Skeletal muscle tissue (tissue), 4 donors: ENCODE data around the gene ZNF285. TPM values are rescaled to one million over a fixed set of nuclear protein-coding genes. Genes with fewer than 3 reads are reported as not detected.
"Not testable (repeated sequence)": the region's sequence is repeated elsewhere in the genome, so short reads cannot be mapped to it uniquely, and the experiment has no call there.

ENCODE experiments used
- H3K27ac ChIP-seq: one replicate; pipeline ENCODE4 v1.7.0; 2013; ENCODE audit warnings: mild to moderate bottlenecking, low read depth, low read length, inconsistent platforms
- H3K27me3 ChIP-seq, 3 donors: one replicate each; pipeline ENCODE4 v1.7.0; 2013; ENCODE audit warnings: low read length in 3 of 3; ENCODE audit not compliant: control insufficient read depth in 3 of 3, insufficient read depth in 3 of 3
- H3K36me3 ChIP-seq, 3 donors: one replicate each; pipeline ENCODE4 v1.7.0; 2013; ENCODE audit warnings: low read length in 3 of 3; ENCODE audit not compliant: control insufficient read depth in 3 of 3, insufficient read depth in 3 of 3
- H3K4me1 ChIP-seq, 3 donors: one replicate each; pipeline ENCODE4 v1.7.0; 2013; ENCODE audit warnings: low read length in 3 of 3, mild to moderate bottlenecking in 3 of 3; ENCODE audit not compliant: control insufficient read depth in 3 of 3, insufficient read depth in 3 of 3
- H3K4me3 ChIP-seq, 3 donors: one replicate each; pipeline ENCODE4 v1.7.0; 2013; ENCODE audit warnings: low read length in 3 of 3
- H3K9ac ChIP-seq, 3 donors: one replicate each; pipeline ENCODE4 v1.7.0; 2013; ENCODE audit warnings: low read length in 3 of 3, mild to moderate bottlenecking in 3 of 3, moderate library complexity in 2 of 3, low read depth in 1 of 3
- H3K9me3 ChIP-seq, 3 donors: one replicate each; pipeline ENCODE4 v1.7.0; 2013; ENCODE audit warnings: low read length in 3 of 3; ENCODE audit not compliant: control insufficient read depth in 3 of 3
- total RNA-seq: library from RNA; depleted of rRNA; stranded (reverse); fragments of >200 nt; gene quantifications from one replicate; pipeline ENCODE4 v1.2.3, GENCODE V29; 2014
- donor health status: Osteomylitis.

Gene ZNF285
- total RNA-seq, 1 donor from 2014 or later = 7.3 TPM

GRCh38 chr19:44367024-44367423 is 34.4 kb downstream of the ZNF285 start:
- Histone ChIP-seq H3K27me3 (no peaks in the 10 kb centered on the region), H3K36me3 (no peaks in the 10 kb centered on the region), H3K9me3 (peaks cover 0 to 2% (median 0%) of the 10 kb centered on the region in 3 donors), H3K9ac (no peak overlapping the region), H3K4me3 (no peak overlapping the region), H3K4me1 (no peaks in the 10 kb centered on the region), H3K27ac (no peak overlapping the region)

GRCh38 chr19:44356383-44357111 is 44.9 kb downstream of the ZNF285 start, which contains the start of gene ZNF112:
ZNF112 (minus strand) TSS chr19:44356680; CDS start chr19:44340539, 16,141 bp downstream.
- Histone ChIP-seq H3K4me1 (peaks cover 4 to 9% (median 6%) of the 10 kb centered on the region in 3 donors), H3K27me3 (no peaks in the 10 kb centered on the region), H3K27ac (peak within 1 kb of the TSS; percentile 51), H3K9me3 (no peaks in the 10 kb centered on the region), H3K4me3 (peak within 1 kb of the TSS; percentile 92 to 99 (median 99)), H3K9ac (peak within 1 kb of the TSS; percentile 77 to 87 (median 83)), H3K36me3 (no peaks in the 10 kb centered on the region)

- H3K9ac ChIP-seq = no peak overlapping the region
- no peak overlapping the region for H3K4me3 ChIP-seq
- no peaks in the 10 kb centered on the region for H3K4me1 ChIP-seq
- peaks cover 0 to 7% (median 6%) of the 10 kb centered on the region in 3 donors for H3K36me3 ChIP-seq
- H3K27me3 ChIP-seq = no peaks in the 10 kb centered on the region
- peaks cover 2 to 14% (median 2%) of the 10 kb centered on the region in 3 donors for H3K9me3 ChIP-seq
- no peak overlapping the region for H3K27ac ChIP-seq
These were observed 54.9 kb downstream of the ZNF285 start for GRCh38 chr19:44346556-44346955.

GRCh38 chr19:44345959-44346358 is 55.4 kb downstream of the ZNF285 start:
- no peak overlapping the region for H3K4me3 ChIP-seq
- peaks cover 2 to 14% (median 2%) of the 10 kb centered on the region in 3 donors for H3K9me3 ChIP-seq
- no peaks in the 10 kb centered on the region for H3K27me3 ChIP-seq
- no peak overlapping the region for H3K9ac ChIP-seq
- H3K27ac ChIP-seq = no peak overlapping the region
- no peaks in the 10 kb centered on the region for H3K4me1 ChIP-seq
- peaks cover 0 to 10% (median 7%) of the 10 kb centered on the region in 3 donors for H3K36me3 ChIP-seq

- peaks cover 14 to 27% (median 17%) of the 10 kb centered on the region in 3 donors for H3K36me3 ChIP-seq
- no peak overlapping the region for H3K9ac ChIP-seq
- peaks cover 2 to 14% (median 2%) of the 10 kb centered on the region in 3 donors for H3K9me3 ChIP-seq
- H3K4me1 ChIP-seq = no peaks in the 10 kb centered on the region
- H3K27me3 ChIP-seq = no peaks in the 10 kb centered on the region
- no peak overlapping the region for H3K4me3 ChIP-seq
- no peak overlapping the region for H3K27ac ChIP-seq
These were observed 57.2 kb downstream of the ZNF285 start for GRCh38 chr19:44344255-44344654.

- peaks cover 2 to 9% (median 2%) of the 10 kb centered on the region in 3 donors for H3K9me3 ChIP-seq
- no peaks in the 10 kb centered on the region for H3K4me1 ChIP-seq
- no peak overlapping the region for H3K4me3 ChIP-seq
- H3K9ac ChIP-seq = no peak overlapping the region
- H3K36me3 ChIP-seq = peaks cover 26 to 37% (median 31%) of the 10 kb centered on the region in 3 donors
- no peaks in the 10 kb centered on the region for H3K27me3 ChIP-seq
- H3K27ac ChIP-seq = no peak overlapping the region
These were observed 59.6 kb downstream of the ZNF285 start for GRCh38 chr19:44341794-44342193.

- not testable (repeated sequence) for H3K27me3 ChIP-seq, H3K9ac ChIP-seq, H3K4me1 ChIP-seq, H3K27ac ChIP-seq
- H3K9me3 ChIP-seq = peaks cover 5 to 37% (median 6%) of the 10 kb centered on the region in 3 donors
- H3K4me3 ChIP-seq = peak overlapping the region in 1 of 3 donors; percentile 34
- peaks cover 66 to 82% (median 78%) of the 10 kb centered on the region in 3 donors for H3K36me3 ChIP-seq
These were observed 66.8 kb downstream of the ZNF285 start for GRCh38 chr19:44334639-44335038.

Other genes with a start within 250 kb of the ZNF285 start
- gene ZNF226, start 236.5 kb downstream of the ZNF285 start, total RNA-seq = 15.7 TPM
- 21.4 TPM for gene ZNF227, start 189.1 kb downstream of the ZNF285 start, total RNA-seq
- 1.6 TPM for gene ZNF233, start 141.7 kb downstream of the ZNF285 start, total RNA-seq
- gene ZNF235, start 96.6 kb downstream of the ZNF285 start, total RNA-seq = 8.9 TPM
- 5.7 TPM for gene ZNF112, start 44.9 kb downstream of the ZNF285 start, total RNA-seq
- gene ZNF229, start 46.9 kb upstream of the ZNF285 start, total RNA-seq = 6.8 TPM
- gene ZNF180, start 98.9 kb upstream of the ZNF285 start, total RNA-seq = 5.7 TPM
- not detected for gene CEACAM20, start 128.1 kb upstream of the ZNF285 start, total RNA-seq
- gene IGSF23, start 212.0 kb upstream of the ZNF285 start, total RNA-seq = not detected
- gene PVR, start 242.3 kb upstream of the ZNF285 start, total RNA-seq = 15.7 TPM